Pons (tissue), 1 donor: ENCODE data around the gene ERRFI1.

ENCODE experiments used
- DNase-seq: peaks from one replicate; pipeline ENCODE4 v3.0.0-alpha.2; 2016; ENCODE audit warnings: low spot score

Gene ERRFI1

DNA sequence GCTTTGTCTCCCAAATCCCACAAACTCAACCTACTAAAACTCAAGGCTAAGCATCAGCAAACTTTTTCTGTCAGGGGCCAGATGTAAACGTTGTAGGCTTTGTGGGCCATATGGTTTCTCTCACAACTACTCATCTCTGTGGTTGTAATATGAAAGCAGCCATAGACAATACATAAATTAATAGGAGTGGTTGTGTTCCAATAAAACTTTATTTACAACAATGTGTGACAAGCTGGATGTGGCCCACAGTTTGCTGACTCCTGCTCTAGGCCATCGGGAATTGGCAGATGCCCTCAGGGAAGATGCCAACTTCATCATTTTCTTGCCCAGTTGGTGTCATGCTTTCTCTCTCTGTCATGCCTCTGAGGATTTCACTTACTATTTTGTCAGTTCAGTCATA, 17.5 kb upstream of the ERRFI1 start:
- no peak for DNase-seq

DNA sequence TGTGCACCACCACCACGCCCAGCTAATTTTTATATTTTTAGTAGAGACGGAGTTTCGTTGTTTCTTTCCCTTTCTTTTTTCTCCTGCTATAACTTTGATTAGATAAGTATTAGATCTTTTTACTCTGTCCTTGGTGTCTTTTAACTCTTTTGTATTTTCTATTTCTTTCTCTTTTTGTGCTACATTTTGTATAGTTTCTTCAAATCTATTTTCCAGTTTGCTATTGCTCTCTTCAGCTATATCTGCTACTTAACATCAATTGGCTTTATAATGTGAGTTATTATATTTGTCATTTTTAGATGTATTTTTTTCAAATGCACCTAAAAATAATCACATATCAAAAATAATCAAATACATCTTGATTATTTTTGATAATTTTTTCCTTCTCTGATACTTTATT, 16.0 kb upstream of the ERRFI1 start:
- no peak for DNase-seq

DNA sequence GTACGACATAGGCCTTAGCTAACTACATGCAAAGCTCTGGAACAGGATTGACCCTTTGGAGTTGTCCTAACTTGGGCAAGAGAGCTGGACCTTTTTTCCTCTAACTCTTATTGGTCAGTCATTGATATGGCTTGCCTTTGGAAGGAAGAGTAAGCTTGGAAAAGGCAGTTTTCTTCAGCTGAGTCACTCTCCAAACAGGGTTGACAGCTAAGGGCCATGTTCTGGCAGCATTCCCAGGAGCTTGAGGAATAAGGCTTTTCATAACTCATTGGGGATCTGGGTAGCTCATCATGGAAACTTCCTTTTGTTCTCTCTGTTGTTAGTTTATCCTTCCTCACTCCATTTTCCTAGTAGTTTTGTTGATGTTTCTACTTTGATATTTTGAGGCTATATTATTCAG, 14.5 kb upstream of the ERRFI1 start:
- no peak for DNase-seq

DNA sequence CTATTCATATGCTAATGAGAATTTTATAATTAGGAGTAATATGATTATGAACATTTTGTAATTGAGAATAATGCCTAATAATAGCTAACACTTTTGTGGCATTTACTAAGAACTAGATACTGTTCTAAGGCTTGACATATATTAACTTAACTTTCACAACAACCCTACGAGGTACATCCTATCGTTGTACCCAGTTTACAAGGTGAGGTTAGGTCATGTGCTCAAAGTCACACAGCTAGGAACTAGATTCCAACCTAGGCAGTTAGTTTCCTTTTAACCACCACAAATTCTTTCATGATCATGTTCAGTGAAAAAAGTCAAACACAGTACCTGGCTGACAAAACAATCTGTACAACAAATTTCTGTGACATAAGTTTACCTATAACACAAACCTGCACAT, 13.0 kb upstream of the ERRFI1 start:
- no peak for DNase-seq

DNA sequence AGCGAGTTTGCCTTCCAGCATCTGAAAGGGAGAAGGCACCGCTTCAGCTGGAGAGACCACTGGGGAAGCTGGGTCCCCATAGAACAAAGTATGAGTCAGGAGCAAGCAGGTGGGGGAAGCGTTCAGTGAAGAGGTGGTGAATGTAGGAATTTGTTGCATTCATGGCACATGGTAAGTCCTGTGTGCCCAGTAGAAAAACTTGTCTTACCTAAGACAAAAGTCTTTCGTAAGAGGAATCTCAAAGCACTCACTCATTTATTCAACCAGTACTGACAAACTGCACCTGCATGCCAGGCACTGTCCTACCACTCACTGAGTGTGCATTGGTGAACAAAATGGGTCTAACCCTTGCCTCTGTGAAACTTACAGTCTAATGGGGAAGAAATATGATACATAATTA, 9.2 kb upstream of the ERRFI1 start:
- DNase-seq = no peak

DNA sequence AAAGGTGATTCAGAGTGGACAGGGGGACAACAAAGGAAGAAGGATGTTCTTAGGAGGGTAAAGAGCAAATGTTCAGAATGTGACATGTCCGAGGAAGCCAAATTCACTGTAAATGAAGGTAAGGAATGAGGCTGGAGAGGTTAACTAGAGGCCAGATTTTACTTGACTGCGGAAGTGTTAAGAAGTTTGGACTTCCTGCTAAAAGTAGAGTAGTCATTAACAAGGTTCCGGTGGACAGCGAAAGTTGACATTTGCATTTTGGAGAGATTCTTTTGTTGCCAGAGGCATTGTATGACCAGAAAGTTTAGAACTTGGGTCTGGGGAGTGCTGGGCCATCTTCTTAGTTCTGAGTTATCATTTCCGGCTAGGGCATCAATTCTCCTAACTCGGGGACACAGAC, 7.2 kb upstream of the ERRFI1 start:
- no peak for DNase-seq

DNA sequence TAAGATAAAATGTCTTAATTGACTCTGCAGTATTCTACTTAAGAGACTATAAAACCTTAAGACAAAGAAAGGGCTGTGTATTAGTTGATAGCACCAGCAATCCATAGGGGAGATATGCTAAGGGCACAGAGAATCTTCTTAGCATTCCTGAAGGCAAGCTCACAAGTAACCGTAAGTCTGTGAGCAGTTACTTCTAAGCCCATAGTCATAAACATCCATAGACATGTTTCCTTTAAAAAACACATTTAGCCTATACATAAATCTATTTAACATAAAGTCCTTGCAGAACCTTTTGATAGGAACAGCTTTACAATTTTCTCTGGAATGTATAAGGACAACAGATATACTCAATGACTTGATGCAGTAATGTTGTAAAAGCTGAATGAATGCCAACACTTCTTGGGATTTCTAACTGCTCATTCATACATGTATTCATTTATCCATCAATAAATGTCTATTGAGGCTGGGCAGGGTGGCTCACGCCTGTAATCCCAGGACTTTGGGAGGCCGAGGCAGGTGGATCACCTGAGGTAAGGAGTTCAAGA, 6.3 kb upstream of the ERRFI1 start:
- no peak for DNase-seq

DNA sequence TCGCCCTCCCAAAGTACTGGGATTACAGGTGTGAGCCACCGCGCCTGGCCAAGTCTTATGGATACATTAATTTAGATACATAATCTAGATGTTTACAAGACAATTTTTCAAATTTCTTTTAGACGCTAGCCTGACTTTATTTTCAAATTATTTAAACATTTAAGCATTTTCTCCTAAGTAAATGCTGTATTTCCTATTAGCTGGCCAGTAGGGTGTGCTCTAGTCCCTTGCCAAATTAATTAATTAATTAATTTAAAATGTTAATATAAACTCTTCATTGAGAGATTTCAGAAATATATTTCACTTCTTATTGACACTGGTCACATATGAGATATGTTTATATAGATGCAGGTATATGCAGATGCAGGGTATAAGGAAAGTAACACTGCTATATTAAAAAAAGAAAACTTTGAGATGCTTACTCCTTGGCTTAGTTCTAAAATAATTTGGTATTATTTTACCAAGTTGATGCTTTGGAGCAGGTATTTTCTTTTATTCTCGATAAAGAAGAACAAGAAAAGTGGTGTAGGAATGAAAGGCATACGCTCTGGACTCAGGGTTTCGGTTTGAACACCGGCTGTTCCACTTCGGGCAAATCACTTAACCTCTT, 5.2 kb upstream of the ERRFI1 start:
- peak; percentile 61 for DNase-seq

DNA sequence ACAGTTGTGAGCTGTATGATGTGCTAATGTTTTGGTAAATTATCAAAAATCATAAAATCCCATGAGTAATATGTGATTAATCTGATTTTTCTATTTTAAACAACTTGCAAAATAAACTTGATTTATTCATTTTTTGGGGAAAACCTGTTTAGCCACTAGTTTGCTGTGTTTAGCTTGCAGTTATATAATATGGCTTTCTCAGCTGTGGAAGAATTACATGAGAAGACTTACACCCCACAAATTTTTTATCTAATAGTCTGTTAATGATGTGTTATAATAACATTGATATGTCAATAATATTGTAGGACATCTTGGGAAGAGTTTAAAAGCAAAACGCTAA, 2.4 kb upstream of the ERRFI1 start:
- no peak for DNase-seq

DNA sequence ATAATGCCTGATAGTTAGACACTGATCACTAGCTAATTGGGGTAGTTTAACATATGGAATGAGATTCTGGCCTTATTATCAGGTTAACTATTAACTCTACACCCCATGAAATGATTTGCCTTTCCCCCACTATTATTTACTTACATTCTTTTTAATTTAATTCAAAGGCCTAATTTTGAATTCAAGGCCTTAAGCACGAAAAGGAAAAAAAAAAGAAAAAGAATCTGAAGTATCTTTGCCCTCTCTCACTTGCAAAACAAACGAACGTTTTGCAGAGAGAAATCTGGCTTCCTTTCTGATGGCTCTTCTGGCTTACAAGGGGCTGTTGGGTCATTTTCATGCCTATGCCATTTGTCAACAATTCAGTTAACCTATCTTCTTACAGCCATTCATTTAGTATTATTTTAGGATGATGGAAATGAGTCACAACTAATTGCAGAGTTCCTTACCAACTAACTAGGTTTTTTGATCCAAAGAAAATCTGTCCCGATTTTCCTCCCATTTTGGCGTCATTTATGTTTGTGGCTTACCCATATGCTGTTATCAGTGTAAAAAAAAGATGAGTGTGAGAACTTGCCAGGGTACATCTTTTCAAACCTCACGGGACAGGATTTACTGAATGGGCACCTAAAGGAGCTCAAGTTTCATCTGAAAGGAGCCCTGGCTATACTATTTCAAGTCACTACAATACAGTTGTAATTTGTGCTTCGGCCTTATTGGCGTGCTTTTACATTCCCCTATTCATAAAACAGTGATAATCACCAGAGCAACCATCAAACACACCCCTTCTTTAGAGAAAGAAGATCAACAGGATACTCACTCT, 1.9 kb upstream of the ERRFI1 start:
- no peak for DNase-seq

DNA sequence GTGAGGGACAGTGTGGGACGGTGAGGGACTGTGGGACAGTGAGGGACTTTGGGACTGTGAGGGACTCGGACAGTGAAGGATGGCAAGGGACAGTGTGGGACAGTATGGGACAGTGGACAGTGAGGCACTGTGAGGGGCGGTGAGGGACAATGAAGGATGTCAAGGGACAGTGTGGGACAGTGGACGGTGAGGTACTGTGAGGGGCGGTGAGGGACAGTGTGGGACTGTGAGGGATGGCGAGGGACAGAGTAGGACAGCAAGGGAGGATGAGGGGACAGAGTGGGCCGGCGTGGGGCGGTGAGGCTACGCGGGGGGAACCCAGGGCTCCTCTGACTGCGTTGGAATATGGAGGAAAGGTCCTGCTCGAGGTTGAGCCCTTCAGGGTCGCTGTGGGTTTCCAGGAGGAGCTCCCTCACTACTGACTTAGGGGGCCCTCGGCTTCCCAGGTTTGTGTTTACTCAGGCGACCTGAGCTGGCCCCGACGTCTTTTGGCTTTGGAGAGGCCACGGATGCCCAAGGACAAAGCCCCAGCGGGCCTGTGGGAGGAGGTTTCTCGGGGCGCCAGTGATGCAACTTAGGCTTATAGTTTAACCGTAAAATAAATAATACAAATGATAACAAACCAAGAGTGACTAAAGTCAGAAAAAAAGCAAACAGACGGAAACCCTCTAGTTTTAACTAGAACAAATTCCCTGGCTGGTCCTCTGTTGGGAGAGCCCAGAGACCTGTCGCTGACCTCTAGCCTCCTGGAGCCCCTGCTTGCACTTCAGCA, 1.1 kb upstream of the ERRFI1 start:
- no peak for DNase-seq

DNA sequence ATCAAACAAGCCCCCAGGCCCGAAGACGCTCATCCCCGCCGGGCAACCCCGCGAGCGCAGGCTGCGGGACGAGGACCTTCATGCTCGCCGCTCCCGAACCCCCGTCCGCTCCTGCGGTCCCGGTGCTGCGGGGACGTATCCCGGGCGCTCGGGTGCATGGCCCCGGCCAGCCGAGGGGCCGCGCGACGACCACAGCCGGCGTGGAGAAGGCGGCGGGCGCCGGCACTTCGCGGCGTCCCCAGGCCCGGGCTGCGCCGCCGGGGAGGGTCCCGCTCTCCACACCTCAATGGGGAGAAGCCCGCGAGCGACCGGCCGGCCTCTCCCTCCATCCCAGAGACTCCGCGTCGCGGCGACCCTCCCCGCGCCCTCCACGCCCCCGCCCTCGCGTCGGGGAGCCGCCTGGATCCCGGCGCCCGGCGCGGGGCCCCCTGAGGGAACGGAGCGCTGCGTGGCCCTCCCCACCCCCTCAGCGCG, 401 bp downstream of the ERRFI1 start:
- no peak for DNase-seq

DNA sequence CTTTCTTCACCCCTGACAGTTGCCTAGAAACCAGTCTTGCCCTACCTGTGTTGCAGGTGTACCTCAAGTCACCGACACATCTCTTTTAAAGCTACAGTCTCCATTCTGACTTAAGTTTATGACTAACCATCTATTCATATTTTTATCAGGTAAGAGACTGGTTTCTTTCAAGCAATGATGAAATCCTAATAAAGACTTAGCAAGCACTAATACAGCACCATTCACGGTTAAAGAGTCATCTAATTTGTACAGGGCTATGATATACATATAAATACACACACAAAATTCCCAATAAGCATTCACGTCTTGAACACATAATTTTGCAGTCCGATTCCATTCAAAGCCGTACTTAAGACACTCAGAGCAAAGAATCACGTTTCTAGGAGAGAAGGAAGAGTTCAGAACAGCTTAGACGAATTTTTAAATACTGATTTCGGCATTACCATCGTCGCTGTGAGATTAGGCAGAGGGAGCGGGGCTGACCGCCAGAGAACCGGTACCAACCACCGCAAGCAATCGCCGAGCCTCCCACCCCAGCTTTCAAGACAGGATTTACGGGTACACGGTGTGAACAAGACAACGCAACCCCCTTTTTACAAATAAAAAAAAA, 943 bp downstream of the ERRFI1 start:
- DNase-seq = no peak

DNA sequence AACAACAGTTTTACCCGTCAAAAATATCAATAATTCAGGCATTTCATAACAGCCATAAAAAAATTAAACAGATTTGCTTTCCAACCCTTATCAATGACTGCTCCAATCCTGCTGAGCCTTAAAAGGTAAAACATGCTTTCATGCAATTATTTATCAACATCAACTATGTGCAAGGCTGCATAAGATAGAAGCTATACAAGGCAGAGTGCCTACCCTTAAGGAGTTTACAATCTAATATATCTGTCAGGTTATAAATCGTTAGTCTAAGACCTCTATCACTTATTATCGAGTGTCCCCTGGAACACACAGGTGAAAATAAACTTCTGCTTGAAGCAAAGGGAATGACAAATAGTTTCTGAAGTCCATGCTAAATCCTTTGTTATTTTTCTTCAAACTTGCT, 1.8 kb downstream of the ERRFI1 start:
- DNase-seq = no peak

DNA sequence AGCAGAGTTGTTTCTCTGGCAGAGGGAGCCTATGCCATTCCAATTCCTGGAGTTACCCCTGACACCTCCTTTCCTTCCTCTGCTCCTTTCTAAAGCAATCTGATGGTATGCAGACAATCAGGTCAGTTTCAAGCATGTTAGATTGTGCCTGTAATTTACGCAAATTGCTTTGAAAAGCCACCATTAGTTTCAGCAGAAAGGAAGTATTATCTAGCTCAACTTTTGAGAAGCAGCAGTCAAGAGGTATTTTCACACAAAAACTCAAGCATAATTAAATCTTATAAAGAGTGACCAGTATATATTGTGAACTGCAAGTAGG, 2.2 kb downstream of the ERRFI1 start:
- DNase-seq = no peak

DNA sequence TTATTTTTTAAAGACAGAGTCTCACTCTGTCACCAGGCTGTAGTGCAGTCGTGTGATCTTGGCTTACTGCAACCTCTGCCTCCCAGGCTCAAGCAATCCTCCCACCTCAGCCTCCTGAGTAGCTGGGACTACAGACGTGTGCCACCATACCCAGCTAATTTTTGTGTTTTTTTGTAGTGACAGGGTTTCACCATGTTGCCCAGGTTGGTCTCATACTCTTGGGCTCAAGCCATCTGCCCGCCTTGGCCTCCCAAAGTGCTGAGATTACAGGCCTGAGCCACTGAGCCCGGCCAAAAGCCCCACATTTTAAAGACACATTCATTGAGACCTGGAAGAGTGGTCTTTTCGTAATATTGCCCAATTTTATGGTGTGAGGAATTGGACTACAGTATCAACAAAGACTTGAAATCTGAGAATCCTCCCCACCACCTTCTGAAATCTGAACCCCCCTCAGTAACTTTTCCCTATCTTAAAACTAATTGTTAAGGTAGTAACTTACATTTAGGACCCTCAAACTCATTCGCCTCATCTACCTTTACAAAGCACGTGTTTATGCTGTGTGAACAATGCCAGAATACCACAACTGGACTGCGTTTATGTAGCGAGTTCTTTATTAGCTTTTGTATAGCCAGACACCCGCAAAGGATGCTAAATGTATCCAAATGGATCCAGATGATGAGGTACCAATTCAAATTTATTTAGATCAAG, 2.7 kb downstream of the ERRFI1 start:
- no peak for DNase-seq

DNA sequence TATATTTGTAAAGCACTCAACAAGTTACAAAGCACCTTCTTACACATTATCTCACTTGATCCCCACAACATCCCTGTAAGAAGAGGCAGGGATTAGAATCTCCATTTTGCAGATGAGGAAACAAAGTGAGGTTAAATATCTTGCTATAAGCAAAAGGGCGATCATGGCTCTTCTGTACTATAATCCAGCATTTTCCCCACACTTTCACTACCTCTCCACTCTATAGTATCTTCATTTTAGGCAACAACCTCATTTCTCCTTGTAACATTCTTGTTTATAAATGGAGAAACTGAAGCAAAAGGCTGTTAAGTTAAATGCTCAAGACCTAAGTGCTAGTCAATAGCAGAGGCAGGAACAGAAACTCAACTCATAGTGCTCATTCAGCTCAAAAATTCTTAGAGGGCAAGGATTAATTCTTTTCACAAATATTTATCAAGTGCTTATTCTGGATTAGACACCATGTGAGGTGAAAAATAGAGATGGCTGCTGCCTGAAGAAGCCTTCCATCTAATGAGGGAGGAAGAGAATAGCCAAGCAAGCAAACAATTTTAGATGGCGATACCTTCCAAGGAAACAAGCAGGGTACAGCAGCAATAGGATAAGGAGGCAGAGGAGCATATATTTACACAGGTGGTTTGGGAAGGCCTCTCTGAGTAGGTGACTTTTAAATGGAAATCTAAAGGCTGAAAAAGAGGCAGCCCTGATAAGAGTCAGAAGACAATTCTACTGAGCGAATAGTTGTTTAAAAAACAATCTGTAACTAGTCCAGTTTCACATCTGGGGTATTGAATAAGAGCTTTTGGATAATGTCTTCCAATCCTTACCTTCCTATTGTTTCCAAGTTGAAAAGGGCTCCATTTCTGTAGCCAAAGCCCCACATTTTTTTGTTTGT, 3.5 kb downstream of the ERRFI1 start:
- DNase-seq = peak; percentile 47

DNA sequence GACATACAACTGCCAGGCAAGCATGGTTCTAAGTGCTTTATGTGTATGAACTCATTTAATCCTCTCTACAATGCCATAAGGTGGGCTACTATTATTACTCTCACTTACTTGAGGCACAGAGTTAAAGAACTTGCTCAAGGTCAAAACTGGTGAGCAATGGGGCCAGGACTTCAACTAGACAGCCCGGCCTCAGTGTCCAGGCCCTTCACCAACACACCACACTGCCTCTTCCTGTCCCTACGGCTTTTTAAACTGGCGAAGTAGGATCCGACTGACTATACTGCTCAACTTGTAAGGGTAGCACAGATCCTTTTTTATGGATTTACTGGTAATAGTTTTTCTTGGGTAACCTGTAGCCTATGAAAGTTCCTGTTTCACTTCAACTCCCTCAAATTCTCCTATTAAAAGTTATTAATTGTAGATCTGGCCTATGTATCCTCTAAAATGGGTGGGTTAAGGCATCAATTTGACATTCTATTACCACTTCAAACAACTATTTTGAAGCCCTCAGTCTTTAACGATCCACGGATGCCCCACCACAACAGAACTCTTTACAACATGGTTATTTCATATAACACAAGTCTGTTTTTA, 4.3 kb downstream of the ERRFI1 start:
- DNase-seq = no peak

DNA sequence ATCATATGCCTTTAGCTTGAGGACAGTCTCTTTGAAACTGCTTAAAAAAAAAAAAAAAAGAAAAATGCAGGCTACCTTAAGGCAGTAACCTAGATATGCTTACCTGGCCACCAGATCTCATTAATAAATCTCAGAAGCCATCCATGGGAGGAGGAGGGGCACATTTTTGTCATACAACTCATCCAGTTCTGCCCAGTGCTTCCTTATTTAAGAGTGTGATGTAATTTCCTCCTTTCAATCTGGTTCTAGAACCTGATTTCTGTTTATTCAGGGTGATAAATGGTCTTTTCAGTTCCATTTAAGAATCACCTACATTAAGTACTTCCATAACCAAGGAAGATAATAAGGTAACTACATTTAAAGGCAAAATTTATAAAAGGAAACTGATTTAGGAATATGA, 6.1 kb downstream of the ERRFI1 start:
- peak; percentile 50 for DNase-seq

DNA sequence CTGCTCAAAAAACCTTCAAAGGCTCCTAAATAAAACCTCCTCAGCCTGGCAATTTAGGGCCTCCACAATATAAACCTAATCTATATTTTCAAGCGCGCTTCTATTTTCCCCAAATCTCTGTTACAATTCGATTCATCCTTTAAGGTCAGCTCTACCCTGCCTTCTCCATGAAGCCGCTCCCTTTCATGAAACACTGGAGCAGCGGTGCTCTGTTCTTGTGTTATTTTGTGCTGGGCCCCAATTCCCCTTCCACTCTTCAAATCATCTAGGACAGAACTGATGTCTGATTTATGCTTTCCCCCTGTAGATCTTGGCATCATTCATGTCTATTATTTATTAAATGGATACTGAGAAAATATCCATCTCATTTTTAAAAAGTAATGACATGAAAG, 6.9 kb downstream of the ERRFI1 start:
- DNase-seq = peak; percentile 42
